Naive thymus-derived CD4-positive, alpha-beta T cell (primary cell): ENCODE data around the gene KRTCAP2. TPM values are rescaled to one million over a fixed set of nuclear protein-coding genes. Genes with fewer than 3 reads are reported as not detected.

Experiments
- ATAC-seq: fragments of 150-1000 bp; cut with Tn5 transposase; 2 replicates; pipeline ENCODE4 v1.10.0; 2021; ENCODE audit warnings: mild to moderate bottlenecking, moderate library complexity
- CTCF ChIA-PET: fragments of 350-600 bp; sonication (Branson Sonifier 250); formaldehyde crosslinking; loops from one replicate; lab custom pipeline; 2021; ENCODE audit warnings: antibody characterized with exemption; lab: Charles Lee
- POLR2A ChIA-PET: fragments of 350-600 bp; sonication (Branson Sonifier 250); formaldehyde crosslinking; loops from one replicate; lab custom pipeline; 2021; ENCODE audit warnings: antibody characterized with exemption, inconsistent platforms; lab: Charles Lee
- DNase-seq, 9 donors: peaks; one replicate each; pipeline versions ENCODE4 v3.0.0 to v3.0.0-alpha.2; 2020 to 2022; ENCODE audit warnings: mixed read lengths in 1 of 9
- H3K27ac ChIP-seq: one replicate; pipeline ENCODE4 v1.7.0; 2013; ENCODE audit warnings: mild to moderate bottlenecking, low read depth, low read length, moderate library complexity
- H3K27me3 ChIP-seq, 2 donors: one replicate each; pipeline ENCODE4 v1.7.0; 2013; ENCODE audit warnings: low read length in 2 of 2, mild to moderate bottlenecking in 2 of 2, moderate library complexity in 2 of 2; ENCODE audit not compliant: control insufficient read depth in 2 of 2, insufficient read depth in 2 of 2
- H3K36me3 ChIP-seq, 3 experiments: 1 replicate in 2 of 3; 2 replicates in 1 of 3; pipeline ENCODE4 v1.7.0; 2013; ENCODE audit warnings: low read length in 3 of 3, mild to moderate bottlenecking in 3 of 3, moderate library complexity in 1 of 3; ENCODE audit not compliant: insufficient read depth in 3 of 3, control insufficient read depth in 2 of 3
- H3K4me1 ChIP-seq, 2 donors: one replicate each; pipeline ENCODE4 v1.7.0; 2013; ENCODE audit warnings: low read length in 2 of 2, mild to moderate bottlenecking in 2 of 2, moderate library complexity in 1 of 2; ENCODE audit not compliant: control insufficient read depth in 2 of 2, insufficient read depth in 2 of 2
- H3K4me3 ChIP-seq: 2 replicates; pipeline ENCODE4 v1.7.0; 2013; ENCODE audit warnings: mild to moderate bottlenecking, low read length
- H3K9me3 ChIP-seq, 3 experiments: 1 replicate in 2 of 3; 2 replicates in 1 of 3; pipeline ENCODE4 v1.7.0; 2013; ENCODE audit warnings: low read length in 3 of 3; ENCODE audit not compliant: control insufficient read depth in 2 of 3
- H3K27ac Mint-ChIP-seq, 9 donors: one replicate each; pipeline ENCODE4 v1.8.0; 2020 to 2022; ENCODE audit warnings: mixed read lengths in 9 of 9, mild to moderate bottlenecking in 8 of 9, moderate library complexity in 5 of 9, inconsistent platforms in 2 of 9
- H3K27me3 Mint-ChIP-seq, 5 donors: one replicate each; pipeline ENCODE4 v1.8.0; 2021 to 2022; ENCODE audit warnings: mixed read lengths in 5 of 5, mild to moderate bottlenecking in 1 of 5
- H3K36me3 Mint-ChIP-seq, 5 donors: one replicate each; pipeline ENCODE4 v1.8.0; 2020 to 2022; ENCODE audit warnings: mixed read lengths in 5 of 5, mild to moderate bottlenecking in 3 of 5, inconsistent platforms in 1 of 5
- H3K4me1 Mint-ChIP-seq, 7 donors: one replicate each; pipeline ENCODE4 v1.8.0; 2020 to 2022; ENCODE audit warnings: mixed read lengths in 7 of 7, mild to moderate bottlenecking in 3 of 7, inconsistent platforms in 1 of 7
- H3K4me3 Mint-ChIP-seq, 10 donors: one replicate each; pipeline ENCODE4 v1.8.0; 2020 to 2022; ENCODE audit warnings: mild to moderate bottlenecking in 10 of 10, mixed read lengths in 10 of 10, moderate library complexity in 6 of 10, inconsistent platforms in 2 of 10
- H3K9me3 Mint-ChIP-seq, 11 donors: one replicate each; pipeline ENCODE4 v1.8.0; 2020 to 2022; ENCODE audit warnings: mixed read lengths in 11 of 11, mild to moderate bottlenecking in 4 of 11, inconsistent platforms in 1 of 11, moderate library complexity in 1 of 11
- intact Hi-C, 2 donors: fragments of 100-400 bp; cut with micrococcal nuclease; formaldehyde crosslinking; loops; one replicate each; pipeline ENCODE4 v1.15.1; 2023
- polyA plus RNA-seq, 2 donors: library from polyadenylated mRNA; unstranded; fragments of 300-500 nt; fragmentation: Illumina TruSeq; gene quantifications; one replicate each; pipeline ENCODE4 v1.2.3, GENCODE V29; 2021
- total RNA-seq, 6 experiments: library from RNA in 5 of 6; stranded (reverse) in 5 of 6; gene quantifications; 1 replicate in 5 of 6; 2 replicates in 1 of 6; pipeline ENCODE4 v1.2.3 and lab custom pipeline; 2021 to 2026

Gene KRTCAP2
- total and polyA plus RNA-seq, 7 experiments from 2014 or later: 97.4 to 469 (median 159) TPM

DNA sequence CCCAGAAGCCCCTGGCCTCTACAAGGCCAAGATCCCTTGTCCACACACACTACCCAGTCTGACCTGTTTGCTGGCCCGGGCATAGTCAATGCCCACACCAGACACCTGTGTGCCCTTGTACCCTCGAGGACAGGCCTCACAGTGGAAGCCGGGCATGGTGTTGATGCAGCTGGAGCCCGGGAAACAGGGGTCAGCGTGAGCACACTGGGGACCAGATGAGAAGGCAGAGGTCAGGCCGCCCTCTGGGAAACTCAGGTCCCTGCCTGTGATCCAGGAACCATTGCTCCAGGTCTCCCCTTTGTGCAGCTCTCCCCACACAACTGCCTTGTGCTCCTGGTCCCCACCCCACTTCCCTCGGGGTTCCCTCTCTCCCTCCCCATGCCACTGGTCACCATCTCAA, 29.1 kb upstream of the KRTCAP2 start:
- Histone ChIP-seq H3K4me1 (peaks cover 3 to 4% of the 10 kb centered on the region in 2 donors), H3K4me3 (no peak overlapping the region), H3K9me3 (no peaks in the 10 kb centered on the region), H3K27me3 (no peaks in the 10 kb centered on the region), H3K36me3 (no peaks in the 10 kb centered on the region), H3K27ac (no peak overlapping the region)
- DNase-seq (no peak), ATAC-seq (no peak)
- Mint-ChIP-seq H3K4me1 (peaks cover 5 to 9% (median 6%) of the 10 kb centered on the region in 7 donors), H3K9me3 (no peaks in the 10 kb centered on the region), H3K36me3 (peaks cover 0 to 5% (median 0%) of the 10 kb centered on the region in 5 donors), H3K27me3 (no peaks in the 10 kb centered on the region), H3K4me3 (no peak overlapping the region), H3K27ac (no peak overlapping the region)
- ChIA-PET POLR2A (interaction anchor here (1.6 kb wide), 1 partner anchor 8 kb away, joined by 7 read pairs; no protein-coding TSS in a partner anchor), CTCF (interaction anchor here (1.5 kb wide), 1 partner anchor 25 kb away, joined by 6 read pairs; no protein-coding TSS in a partner anchor)
- intact Hi-C loops: no loop called here

DNA sequence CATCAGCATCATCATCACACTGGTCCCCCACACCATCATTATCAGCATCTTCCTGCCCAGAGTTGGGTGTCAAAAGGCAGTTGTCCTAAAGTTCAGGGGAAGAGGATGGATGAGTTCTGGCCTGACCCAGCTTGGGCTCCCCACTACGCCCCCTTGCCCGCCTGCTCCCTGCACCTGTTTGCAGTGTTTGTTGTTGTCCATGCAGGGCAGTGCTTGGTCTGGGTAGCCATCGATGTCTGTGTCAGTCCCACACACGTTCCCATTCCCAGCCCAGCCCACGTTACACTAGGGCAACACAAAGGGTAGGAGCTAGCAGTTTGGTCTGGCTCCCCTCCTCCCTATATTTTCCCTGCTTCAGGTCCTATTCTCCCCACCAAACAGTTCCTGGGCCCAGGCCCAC, 27.8 kb upstream of the KRTCAP2 start:
- Histone ChIP-seq H3K4me1 (no peaks in the 10 kb centered on the region), H3K27ac (no peak overlapping the region), H3K27me3 (no peaks in the 10 kb centered on the region), H3K36me3 (no peaks in the 10 kb centered on the region), H3K4me3 (no peak overlapping the region), H3K9me3 (no peaks in the 10 kb centered on the region)
- POLR2A ChIA-PET: interaction anchor here (1.2 kb wide), 1 partner anchor 44 kb away, joined by 3 read pairs; no protein-coding TSS in a partner anchor
- intact Hi-C loops: no loop called here
- Mint-ChIP-seq H3K27ac (no peak overlapping the region), H3K27me3 (no peaks in the 10 kb centered on the region), H3K9me3 (no peaks in the 10 kb centered on the region), H3K4me3 (no peak overlapping the region), H3K4me1 (peaks cover 0 to 4% (median 0%) of the 10 kb centered on the region in 7 donors), H3K36me3 (peaks cover 0 to 6% (median 0%) of the 10 kb centered on the region in 5 donors)
- DNase-seq (no peak), ATAC-seq (no peak)
- CTCF ChIA-PET: no interaction called here

DNA sequence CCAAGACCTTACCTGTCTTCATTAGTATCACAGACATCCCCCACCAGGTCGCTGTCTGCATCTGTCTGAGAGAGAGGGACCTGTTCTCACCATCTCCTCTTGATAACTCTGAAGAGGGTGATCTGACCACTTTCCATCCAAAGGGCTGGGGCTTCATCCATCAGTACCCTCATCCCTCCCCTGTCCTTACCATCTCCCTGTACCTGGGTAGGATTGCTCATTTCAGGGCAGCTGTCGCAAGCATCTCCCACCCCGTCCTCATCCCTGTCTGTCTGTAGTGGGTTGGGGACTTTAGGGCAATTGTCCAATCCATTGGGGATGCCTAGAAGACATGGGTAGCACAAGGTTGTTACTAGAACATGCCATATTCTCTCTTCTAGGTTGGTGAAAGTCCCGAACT, 26.7 kb upstream of the KRTCAP2 start:
- H3K4me1 ChIP-seq: no peaks in the 10 kb centered on the region
- no peaks in the 10 kb centered on the region for H3K27me3 Mint-ChIP-seq
- H3K36me3 Mint-ChIP-seq: peaks cover 0 to 6% (median 0%) of the 10 kb centered on the region in 5 donors
- no peak overlapping the region for H3K27ac ChIP-seq
- no peaks in the 10 kb centered on the region for H3K9me3 Mint-ChIP-seq
- ChIA-PET CTCF (interaction anchor here (0.6 kb wide), 1 partner anchor 850 kb away, joined by 3 read pairs; no protein-coding TSS in a partner anchor), POLR2A (interaction anchor here (0.6 kb wide), 1 partner anchor 245 kb away, joined by 3 read pairs; no protein-coding TSS in a partner anchor)
- H3K4me3 ChIP-seq: no peak overlapping the region
- peak overlapping the region in 2 of 9 donors; percentile 48 to 76 for H3K27ac Mint-ChIP-seq
- intact Hi-C loops: no loop called here
- no peaks in the 10 kb centered on the region for H3K9me3 ChIP-seq
- DNase-seq (no peak), ATAC-seq (no peak)
- no peaks in the 10 kb centered on the region for H3K27me3 ChIP-seq
- no peak overlapping the region for H3K4me3 Mint-ChIP-seq
- H3K4me1 Mint-ChIP-seq: peaks cover 0 to 9% (median 5%) of the 10 kb centered on the region in 7 donors
- H3K36me3 ChIP-seq: no peaks in the 10 kb centered on the region

DNA sequence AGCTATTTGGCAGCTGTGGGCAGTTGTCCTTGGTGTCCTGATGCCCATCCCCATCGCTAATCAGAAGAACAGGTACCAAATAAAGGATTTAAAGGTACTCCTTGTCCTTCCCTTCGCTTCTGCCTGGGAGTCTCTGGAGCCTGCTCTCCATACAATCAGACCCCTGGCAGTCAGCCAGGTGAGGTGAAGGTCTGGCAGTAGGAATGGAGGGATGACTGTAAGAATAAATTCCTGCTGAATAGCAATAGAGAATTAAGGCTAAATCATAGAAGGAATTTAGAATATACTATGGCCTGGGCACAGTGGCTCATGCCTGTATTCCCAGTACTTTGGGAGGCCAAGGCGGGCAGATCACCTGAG, 25.4 kb upstream of the KRTCAP2 start:
- H3K36me3 ChIP-seq: no peaks in the 10 kb centered on the region
- peaks cover 11% of the 10 kb centered on the region in 2 donors for H3K4me1 ChIP-seq
- H3K27me3 ChIP-seq: no peaks in the 10 kb centered on the region
- no peak for DNase-seq
- H3K4me1 Mint-ChIP-seq: peaks cover 5 to 20% (median 16%) of the 10 kb centered on the region in 7 donors
- no peaks in the 10 kb centered on the region for H3K9me3 ChIP-seq
- H3K9me3 Mint-ChIP-seq: peaks cover 0 to 2% (median 0%) of the 10 kb centered on the region in 11 donors
- H3K27me3 Mint-ChIP-seq: no peaks in the 10 kb centered on the region
- ChIA-PET POLR2A (interaction anchor here (0.6 kb wide), 1 partner anchor 1133 kb away, joined by 5 read pairs; no protein-coding TSS in a partner anchor), CTCF (no interaction called here)
- H3K4me3 Mint-ChIP-seq: no peak overlapping the region
- no peak for ATAC-seq
- H3K27ac ChIP-seq: no peak overlapping the region
- no peak overlapping the region for H3K27ac Mint-ChIP-seq
- no peak overlapping the region for H3K4me3 ChIP-seq
- intact Hi-C loops: no loop called here
- peaks cover 0 to 6% (median 0%) of the 10 kb centered on the region in 5 donors for H3K36me3 Mint-ChIP-seq

DNA sequence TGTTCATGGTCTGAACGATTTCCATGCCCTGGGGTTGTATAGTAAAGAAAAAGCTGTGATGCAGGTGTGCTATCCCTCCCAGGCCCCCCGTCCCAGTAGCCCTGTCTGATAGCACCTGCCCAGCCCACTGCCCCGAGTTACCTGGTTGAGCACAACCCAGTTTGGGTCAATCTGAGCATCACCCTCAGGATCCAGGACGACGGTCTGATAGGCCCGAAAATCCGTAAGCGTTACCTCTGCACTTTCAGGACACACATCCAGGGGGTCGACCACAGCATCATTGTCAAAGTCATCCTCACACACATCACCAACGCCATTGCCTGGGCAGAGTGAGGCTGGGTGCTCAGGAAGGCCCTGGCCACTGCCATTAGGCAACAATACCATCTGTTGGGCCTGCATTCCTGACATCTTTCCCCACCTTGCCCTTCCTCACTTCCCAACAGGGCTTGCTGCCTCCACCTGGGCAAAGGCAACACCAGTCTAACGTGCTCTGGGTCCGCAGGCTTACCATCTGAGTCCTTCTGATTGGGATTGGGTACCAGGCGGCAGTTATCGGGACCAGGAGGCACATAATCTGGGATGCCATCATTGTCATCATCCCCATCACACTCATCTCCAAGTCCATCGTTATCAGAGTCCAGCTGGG, 24.9 kb upstream of the KRTCAP2 start:
- no peak for ATAC-seq
- no peak overlapping the region for H3K27ac ChIP-seq

DNA sequence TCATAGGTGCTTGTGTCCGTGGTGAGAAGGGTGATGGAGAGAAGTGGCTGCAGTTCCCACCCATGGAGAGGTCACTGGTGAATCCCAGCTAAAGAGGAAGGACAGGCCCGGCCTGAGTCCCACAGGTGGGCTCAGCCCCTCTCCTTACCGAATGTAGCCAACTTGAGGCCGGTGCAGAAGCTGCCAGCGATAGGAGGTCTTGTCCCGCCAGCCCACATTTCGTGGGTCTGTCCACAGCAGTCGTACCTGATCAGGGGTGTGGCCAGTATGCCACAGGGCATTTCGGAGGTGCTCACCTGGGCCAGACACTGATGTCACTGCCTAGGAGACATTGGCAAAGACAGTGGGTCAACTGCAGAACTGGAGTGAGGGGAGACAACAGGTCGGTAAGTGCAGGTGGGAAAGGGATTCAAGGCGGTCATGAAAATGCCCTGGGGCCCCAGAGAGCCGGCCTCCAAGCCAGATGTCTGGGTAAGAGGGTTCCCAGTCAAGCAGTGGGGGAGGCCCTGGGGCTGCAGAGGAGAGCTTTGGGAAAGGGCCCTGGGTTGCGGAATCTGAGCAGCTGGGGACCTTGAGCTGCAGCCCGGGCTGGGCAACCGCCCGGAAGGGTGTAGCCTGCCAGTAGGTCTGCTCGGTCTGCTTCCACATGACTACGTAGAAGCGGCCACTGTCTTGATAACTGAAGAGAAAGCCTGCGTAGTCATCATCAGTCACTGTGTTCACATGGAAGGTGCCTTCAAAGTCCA, 24.0 kb upstream of the KRTCAP2 start:
- Histone ChIP-seq H3K9me3 (no peaks in the 10 kb centered on the region), H3K27me3 (no peaks in the 10 kb centered on the region), H3K36me3 (no peaks in the 10 kb centered on the region), H3K27ac (no peak overlapping the region), H3K4me1 (peaks cover 11 to 24% of the 10 kb centered on the region in 2 donors), H3K4me3 (no peak overlapping the region)
- peaks cover 0 to 6% (median 0%) of the 10 kb centered on the region in 5 donors for H3K36me3 Mint-ChIP-seq
- ChIA-PET POLR2A (interaction anchor here (1.6 kb wide), 1 partner anchor 11 kb away, joined by 5 read pairs; the partner anchor contains the start of genes MTX1 and THBS3), CTCF (interaction anchor here (1.4 kb wide), 1 partner anchor 11 kb away, joined by 4 read pairs; the partner anchor contains the start of gene THBS3)
- DNase-seq (no peak), ATAC-seq (no peak)
- H3K9me3 Mint-ChIP-seq: peaks cover 0 to 2% (median 0%) of the 10 kb centered on the region in 11 donors
- H3K4me3 Mint-ChIP-seq: peak overlapping the region in 2 of 10 donors; percentile 8 to 29
- peak overlapping the region in 3 of 9 donors; percentile 46 to 81 (median 57) for H3K27ac Mint-ChIP-seq
- intact Hi-C loops: no loop called here
- H3K27me3 Mint-ChIP-seq: no peaks in the 10 kb centered on the region
- peaks cover 8 to 33% (median 26%) of the 10 kb centered on the region in 7 donors for H3K4me1 Mint-ChIP-seq

More for the DNA sequence above, 24.9 kb upstream of the KRTCAP2 start:
- CTCF ChIA-PET: no interaction called here
- DNase-seq: no peak
- no peaks in the 10 kb centered on the region for H3K27me3 Mint-ChIP-seq
- H3K4me1 Mint-ChIP-seq: peaks cover 8 to 25% (median 19%) of the 10 kb centered on the region in 7 donors
- no peak overlapping the region for H3K4me3 Mint-ChIP-seq
- POLR2A ChIA-PET: no interaction called here
- Histone ChIP-seq H3K9me3 (no peaks in the 10 kb centered on the region), H3K4me1 (peaks cover 11 to 16% of the 10 kb centered on the region in 2 donors), H3K4me3 (no peak overlapping the region), H3K27me3 (no peaks in the 10 kb centered on the region), H3K36me3 (no peaks in the 10 kb centered on the region)
- no peak overlapping the region for H3K27ac Mint-ChIP-seq
- peaks cover 0 to 2% (median 0%) of the 10 kb centered on the region in 11 donors for H3K9me3 Mint-ChIP-seq
- intact Hi-C loops: no loop called here
- peaks cover 0 to 6% (median 0%) of the 10 kb centered on the region in 5 donors for H3K36me3 Mint-ChIP-seq
